Measurements from ENCODE around the gene RFTN1.

The RFTN1 gene, protein sequence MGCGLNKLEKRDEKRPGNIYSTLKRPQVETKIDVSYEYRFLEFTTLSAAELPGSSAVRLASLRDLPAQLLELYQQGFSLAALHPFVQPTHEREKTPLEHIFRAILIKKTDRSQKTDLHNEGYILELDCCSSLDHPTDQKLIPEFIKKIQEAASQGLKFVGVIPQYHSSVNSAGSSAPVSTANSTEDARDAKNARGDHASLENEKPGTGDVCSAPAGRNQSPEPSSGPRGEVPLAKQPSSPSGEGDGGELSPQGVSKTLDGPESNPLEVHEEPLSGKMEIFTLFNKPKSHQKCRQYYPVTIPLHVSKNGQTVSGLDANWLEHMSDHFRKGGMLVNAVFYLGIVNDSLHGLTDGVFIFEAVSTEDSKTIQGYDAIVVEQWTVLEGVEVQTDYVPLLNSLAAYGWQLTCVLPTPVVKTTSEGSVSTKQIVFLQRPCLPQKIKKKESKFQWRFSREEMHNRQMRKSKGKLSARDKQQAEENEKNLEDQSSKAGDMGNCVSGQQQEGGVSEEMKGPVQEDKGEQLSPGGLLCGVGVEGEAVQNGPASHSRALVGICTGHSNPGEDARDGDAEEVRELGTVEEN

DNA sequence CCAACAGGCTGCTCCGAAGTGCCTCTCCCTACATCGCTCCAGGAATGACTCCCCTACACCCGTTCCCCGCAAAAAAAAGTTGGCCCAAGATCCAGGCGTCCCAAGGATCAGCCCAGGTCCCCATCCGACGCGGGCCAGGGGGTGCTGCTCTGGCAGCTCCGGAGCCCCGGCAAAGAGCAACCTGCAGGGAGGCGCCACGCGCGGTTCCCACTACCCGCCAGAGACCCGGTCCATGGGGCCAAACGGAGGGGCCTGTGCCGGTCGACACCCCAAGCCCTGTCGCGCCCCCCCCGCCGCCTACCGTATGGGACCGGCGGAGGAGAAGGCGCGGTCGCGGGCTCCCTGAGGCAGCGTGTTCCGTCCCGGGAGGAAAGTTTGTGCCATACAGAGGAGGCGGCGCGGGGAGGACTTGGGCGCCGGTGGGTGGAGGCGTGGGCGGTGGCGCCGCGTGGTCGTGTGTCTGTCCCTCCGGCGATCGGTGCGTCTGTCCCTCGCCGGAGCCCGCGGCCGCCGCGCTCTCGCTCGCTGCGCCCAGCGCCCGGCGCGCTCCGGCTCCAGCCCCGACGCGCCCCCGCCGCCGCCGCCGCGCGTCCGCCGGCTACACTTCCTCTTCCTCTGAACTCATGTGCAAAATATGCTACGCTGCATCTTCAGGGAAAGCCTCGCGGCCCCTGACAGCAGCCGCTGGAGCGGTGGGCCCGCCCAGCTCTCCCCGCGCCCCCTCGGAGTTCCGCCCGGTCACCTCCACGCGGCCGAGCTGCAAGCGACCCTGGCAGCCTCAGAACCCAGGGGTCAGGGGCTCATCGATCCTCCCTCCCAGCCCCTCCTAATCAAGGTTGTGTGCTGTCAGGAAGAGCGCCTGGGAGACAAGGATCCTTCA, at the start of gene RFTN1:
Gene RFTN1 (minus strand): TSS at position 559 of the 880 bp plus-strand sequence. CDS start 19,830 bp downstream, outside the sequence.
- in situ Hi-C loops (cut with HindIII; ENCODE audit: low pct_ligation_motif_present, low pct_unique_long_range_greater_than_20kb, low sequenced_read_pairs): no loop called here

DNA sequence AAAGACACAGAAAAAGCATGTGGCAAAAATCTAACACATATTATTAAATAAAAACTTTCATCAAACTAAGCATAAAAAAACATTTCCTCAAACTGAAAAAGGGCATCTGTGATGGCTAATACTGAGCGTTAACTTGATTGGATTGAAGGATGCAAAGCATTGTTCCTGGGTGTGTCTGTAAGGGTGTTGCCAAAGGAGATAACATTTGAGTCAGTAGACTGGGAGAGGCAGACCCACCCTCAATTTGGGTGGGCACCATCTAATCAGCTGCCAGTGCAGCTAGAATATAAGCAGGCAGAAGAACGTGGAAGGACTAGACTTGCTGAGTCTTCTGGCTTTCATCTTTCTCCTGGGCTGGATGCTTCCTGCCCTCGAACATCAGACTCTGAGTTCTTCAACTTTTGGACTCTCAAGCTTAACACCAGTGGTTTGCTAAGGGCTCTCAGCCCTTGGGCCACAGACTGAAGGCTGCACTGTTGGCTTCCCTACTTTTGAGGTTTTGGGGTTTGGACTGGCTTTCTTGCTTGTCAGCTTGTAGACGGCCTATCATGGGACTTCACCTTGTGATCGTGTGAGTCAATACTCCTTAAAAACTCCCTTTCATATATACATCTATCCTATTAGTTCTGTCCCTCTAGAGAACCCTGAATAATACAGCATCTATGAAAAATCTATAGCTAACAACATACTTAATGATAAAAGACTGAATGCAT, 46.3 kb upstream of the RFTN1 start:
- in situ Hi-C loops (cut with HindIII; ENCODE audit: low pct_ligation_motif_present, low pct_unique_long_range_greater_than_20kb, low sequenced_read_pairs): no loop called here
- no peak for DNase-seq

More for the DNA sequence above, at the start of gene RFTN1:
- DNase-seq: peak; percentile 65

DNA sequence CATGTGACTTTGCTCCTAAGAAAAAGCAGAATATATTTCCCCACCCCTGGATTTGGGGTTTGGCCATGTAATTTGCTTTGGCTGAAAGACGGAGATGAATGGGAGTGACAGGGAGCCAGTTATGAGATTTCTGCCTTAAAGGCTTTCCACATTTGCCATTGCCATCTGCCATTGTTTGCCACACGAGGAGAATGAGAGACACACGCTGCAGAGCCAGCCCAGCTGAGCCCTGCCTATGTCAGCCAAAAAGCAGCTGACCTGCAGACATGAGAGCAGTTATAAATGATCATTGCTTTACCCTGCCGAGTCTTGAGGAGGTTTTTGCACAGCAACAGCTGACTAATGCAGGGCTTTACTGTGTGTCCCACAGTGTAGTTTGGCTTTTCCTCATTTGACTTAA, 40.6 kb upstream of the RFTN1 start:
- DNase-seq: no peak
- in situ Hi-C loops (cut with HindIII; ENCODE audit: low pct_ligation_motif_present, low pct_unique_long_range_greater_than_20kb, low sequenced_read_pairs): no loop called here

DNA sequence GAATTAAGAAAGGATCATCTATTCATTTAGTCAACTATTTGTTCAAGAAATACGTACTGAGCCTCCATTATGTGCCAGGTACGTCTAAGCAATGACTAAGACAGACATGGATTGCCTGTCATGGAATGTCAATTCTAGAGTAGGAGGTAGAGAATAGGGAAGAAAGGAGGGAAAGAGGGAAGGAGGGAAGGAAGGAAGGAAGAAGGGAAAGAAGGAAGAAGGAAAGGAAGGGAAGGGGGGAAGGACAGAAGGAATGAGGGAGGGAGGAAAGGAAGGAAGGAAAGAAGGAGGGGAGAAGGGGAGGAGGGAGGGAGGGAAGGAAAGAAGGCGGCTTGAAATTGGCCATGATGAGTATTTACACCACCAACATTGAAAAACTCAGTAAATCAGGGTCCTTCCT, 39.3 kb upstream of the RFTN1 start:
- in situ Hi-C loops (cut with HindIII; ENCODE audit: low pct_ligation_motif_present, low pct_unique_long_range_greater_than_20kb, low sequenced_read_pairs): no loop called here
- DNase-seq: no peak

DNA sequence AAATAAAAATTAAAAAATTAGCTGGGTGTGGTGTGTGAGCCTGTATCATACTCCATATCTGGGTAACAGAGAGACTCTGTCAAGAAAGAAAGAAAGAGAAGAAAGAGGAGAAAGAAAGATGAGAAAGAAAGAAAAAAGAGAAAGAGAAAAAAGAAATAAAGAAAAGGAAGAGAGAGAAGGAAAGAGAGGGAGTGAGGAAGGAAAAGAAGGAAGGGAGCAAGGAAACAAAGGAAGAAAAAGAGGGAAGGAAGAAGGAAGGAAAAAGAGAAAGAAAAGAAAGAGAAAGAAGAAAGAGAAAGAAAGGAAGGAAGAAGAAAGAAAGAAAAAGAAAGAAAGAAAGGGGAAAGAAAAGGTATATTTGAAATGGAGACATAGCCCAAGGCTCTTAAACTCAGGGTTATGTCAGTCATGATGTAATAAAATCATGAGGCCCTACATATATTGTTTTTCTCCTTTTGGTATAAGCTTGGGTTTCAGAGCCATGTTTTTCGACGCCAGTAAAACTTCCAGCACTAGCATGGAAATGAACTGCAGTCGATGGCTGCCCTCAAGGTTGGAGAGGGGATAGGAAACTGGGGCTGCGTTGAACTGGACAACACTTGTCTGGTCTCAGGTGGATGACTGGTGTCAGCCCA, 38.0 kb upstream of the RFTN1 start:
- DNase-seq: no peak
- in situ Hi-C loops (cut with HindIII; ENCODE audit: low pct_ligation_motif_present, low pct_unique_long_range_greater_than_20kb, low sequenced_read_pairs): no loop called here

DNA sequence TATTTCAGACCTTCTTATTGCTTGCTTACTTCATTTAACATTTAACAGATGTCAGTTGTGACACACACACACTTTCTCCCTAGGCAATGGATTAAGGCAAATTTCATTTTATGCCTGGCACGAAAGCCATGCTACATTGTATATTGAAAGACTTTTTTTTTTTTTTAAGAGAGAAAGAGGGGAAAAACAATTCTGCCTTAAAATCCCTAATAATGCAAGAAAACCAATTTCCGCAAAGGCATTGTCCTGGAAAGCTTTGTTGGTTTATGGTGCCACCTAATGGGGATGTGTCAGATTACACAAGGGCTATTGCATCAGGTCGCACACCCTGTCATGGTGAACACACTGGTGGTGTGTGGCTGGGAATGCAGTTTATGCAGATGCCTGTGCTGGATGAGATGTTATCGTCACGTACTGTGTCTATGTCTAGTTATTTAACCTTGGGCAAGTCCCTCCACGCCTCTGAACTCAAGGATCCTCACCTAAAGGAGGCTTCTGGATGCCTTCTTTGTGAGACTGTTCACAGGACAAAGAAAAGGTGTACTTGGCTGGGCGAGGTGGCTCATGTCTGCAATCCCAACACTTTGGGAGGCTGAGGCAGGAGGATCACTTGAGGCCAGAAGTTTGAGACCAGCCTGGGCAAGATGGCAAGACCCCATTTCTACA, 37.3 kb upstream of the RFTN1 start:
- in situ Hi-C loops (cut with HindIII; ENCODE audit: low pct_ligation_motif_present, low pct_unique_long_range_greater_than_20kb, low sequenced_read_pairs): no loop called here
- DNase-seq: peak; percentile 75

DNA sequence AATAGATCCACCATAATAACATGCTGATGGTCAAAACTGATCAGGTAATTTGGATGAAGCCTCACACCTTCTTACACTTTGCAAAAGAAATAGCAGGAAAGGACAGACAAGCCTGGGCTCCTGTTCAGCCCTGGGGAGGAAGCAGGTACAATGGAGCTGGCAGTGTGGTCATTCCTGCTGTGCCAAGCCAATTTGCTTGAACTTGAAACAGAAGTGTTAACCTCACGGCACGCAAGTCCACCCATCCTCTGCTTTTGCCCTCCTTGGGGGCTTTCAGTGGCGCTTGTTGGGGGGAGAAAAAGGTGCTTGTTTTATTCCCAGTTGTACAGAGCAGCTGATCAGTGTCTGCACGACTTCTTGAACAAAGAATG, 36.8 kb upstream of the RFTN1 start:
- in situ Hi-C loops (cut with HindIII; ENCODE audit: low pct_ligation_motif_present, low pct_unique_long_range_greater_than_20kb, low sequenced_read_pairs): no loop called here
- no peak for DNase-seq

DNA sequence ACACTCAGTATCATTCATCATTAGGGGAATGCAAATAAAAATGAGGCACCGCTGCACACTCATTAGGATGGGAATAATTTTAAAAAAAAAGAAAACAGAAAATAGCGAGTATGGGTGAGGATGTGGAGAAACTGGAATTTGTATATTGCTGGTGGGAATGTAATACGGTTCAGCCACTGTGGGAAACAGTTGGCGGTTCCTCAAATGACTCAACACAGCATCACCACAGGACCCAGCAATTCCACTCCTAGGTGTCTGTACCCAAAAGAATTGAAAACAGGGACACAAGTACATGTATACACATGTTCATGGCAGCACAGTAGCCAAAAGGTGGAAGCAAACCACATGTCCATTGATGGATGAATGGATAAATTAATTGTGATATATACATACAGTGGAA, 35.2 kb upstream of the RFTN1 start:
- in situ Hi-C loops (cut with HindIII; ENCODE audit: low pct_ligation_motif_present, low pct_unique_long_range_greater_than_20kb, low sequenced_read_pairs): loop anchor here (25.0 kb wide), 1 partner anchor 286 kb away; the partner anchor contains the start of genes DPH3 and OXNAD1
- no peak for DNase-seq

DNA sequence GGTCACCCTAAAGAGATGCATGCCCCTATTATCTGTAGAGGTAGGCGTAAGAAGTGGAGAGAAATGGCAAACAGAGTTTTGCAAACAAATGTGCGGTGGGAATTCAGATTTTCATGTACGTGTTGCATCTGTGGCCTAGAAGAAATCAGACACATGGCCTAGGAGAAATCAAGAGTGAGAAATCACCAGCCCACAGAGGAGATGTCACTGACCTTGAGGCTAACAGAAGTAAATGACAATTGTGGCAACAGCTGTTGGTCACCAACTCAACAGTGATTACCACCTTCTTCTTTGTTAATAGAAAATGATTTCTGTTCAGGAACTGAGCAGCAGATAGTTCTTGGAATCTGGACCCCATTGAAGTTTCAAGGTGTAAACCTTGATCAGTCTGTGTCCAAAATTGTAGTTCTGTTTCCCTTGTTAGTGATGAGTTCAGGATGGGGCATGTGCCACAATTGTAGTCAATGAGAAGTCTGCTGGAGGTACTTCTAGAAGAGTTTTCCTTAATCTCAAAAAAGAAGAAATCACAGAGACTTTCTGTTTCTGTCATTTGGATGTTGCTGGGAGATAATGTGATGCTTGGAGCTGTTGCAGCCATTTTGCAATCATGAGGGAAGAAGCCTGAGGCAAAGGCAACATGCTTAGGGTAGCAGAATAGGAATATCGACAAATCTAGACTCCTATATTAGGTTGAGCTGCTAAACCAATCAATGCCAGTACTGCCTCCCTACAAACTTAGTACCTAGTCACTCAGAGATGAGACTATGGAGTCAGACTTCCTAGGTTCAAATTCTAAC, 34.3 kb upstream of the RFTN1 start:
- in situ Hi-C loops (cut with HindIII; ENCODE audit: low pct_ligation_motif_present, low pct_unique_long_range_greater_than_20kb, low sequenced_read_pairs): loop anchor here (25.0 kb wide), 1 partner anchor 285 kb away; the partner anchor contains the start of genes DPH3 and OXNAD1
- no peak for DNase-seq

DNA sequence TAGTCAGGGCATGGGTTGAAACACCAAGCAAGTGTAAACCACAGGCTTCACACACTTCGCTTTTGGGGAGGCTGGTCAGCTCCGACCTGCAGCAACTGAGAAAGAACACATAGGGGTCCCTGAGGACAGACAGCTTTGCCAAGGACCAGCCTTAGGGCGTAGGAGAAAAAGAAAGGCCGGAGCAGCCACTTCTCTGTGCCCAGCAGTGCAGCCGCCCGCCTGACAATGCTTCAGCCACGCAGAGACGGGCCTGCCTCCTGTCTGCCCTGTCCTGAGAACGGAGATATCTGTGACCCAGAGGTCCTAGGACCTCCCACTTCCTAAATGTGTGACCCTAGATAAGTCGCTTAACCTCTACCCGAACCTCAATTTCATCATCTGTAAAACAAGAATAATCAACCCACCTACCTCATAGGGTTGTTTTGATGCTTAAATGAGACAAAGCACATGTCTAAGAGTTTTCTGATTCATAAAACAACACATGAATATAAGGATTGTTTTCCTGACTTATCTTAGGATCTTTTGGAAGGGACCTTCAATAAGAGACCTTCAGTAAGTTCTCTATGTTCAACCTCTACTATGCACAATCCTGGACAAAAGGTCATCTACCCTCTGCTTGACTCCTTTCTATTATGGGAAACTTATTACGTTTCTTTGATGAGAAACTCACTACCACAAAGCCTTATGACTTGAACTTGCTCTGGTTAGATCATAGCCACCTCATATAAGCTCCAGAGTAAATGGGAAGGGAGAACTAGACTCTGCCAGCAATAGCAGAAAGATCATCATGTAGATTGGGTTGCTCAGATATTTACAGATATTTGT, 32.9 kb upstream of the RFTN1 start:
- in situ Hi-C loops (cut with HindIII; ENCODE audit: low pct_ligation_motif_present, low pct_unique_long_range_greater_than_20kb, low sequenced_read_pairs): loop anchor here (25.0 kb wide), 1 partner anchor 284 kb away; the partner anchor contains the start of genes DPH3 and OXNAD1
- DNase-seq: no peak

DNA sequence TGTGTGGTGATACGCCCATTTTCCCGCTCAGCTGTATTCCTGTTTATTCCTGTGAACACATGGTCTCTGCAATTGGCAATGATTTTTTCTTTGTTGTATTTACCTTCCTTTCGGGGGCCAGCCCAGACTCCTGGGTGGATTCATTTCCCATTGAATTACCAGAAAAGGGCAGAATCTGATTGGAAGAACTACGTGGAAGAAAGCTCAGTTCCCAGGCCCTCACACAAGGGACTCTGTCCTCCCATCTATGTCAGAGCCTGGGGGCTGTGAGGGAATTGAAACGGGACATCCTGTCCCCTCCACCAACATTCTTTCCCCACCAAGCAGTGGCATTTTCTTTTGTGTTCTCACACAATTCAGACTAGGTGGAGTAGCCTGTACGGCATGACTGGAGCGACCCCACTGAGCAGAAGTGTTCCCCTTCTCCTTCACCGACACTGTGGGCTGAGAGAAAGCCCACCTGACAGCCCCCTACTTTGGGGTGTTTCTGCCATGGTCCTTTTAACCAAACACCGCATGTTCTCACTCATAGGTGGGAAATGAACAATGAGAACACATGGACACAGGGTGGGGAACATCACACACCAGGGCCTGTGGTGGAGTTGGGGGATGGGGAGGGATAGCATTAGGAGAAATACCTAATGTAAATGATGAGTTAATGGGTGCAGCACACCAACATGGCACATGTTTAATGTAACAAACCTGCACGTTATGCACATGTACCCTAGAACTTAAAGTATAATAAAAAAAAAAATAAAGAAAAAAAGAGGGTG, 32.1 kb upstream of the RFTN1 start:
- in situ Hi-C loops (cut with HindIII; ENCODE audit: low pct_ligation_motif_present, low pct_unique_long_range_greater_than_20kb, low sequenced_read_pairs): loop anchor here (25.0 kb wide), 1 partner anchor 283 kb away; the partner anchor contains the start of genes DPH3 and OXNAD1
- no peak for DNase-seq

DNA sequence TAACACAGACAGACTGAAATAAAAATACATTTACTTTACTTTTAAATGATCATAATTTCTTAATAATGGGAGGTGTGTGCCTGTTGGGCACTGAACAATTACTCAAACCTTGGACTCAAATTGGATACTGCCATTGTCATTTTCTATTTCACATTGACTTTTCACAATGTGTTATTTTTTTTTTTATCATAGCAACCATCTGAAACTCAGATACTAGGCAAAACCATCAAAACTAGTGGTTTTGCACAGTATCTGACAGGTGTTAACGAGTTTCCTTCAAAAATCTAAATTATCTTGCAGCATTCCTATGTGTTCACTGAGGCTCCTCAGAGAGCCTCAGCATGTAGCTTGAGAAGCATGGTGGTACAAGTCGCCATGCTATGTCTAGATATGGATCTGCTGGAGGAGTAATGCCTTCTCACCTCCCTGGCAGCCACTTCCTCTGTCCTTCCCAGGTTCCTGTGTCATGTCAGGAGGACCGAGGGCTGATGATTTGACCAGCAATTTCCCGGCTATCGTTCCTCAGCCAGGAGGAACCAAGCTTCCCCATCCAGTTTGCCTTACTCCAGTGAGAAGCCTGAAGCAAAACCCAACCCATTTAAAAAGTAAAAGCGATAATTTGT, 29.9 kb upstream of the RFTN1 start:
- in situ Hi-C loops (cut with HindIII; ENCODE audit: low pct_ligation_motif_present, low pct_unique_long_range_greater_than_20kb, low sequenced_read_pairs): loop anchor here (25.0 kb wide), 1 partner anchor 281 kb away; the partner anchor contains the start of genes DPH3 and OXNAD1
- DNase-seq: no peak

DNA sequence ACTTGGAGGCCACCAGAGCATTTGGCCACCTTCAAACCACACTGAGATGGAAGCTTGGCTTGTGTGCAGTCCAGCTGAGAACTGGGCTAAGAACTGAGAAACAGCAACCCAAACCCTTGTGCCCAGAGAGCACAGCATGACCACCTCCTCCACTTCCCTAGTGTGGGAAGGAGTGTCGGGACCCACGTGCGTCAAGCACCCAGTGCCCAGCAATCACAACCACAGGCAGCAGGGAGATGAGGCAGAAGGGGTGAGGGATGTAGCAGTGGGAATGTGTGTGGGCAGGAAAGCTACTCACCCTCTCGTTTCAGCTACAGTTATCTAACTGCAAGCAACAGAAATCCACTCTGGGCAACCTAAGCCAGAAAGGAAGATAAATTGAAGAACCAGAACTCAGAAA, 25.0 kb upstream of the RFTN1 start:
- no peak for DNase-seq
- in situ Hi-C loops (cut with HindIII; ENCODE audit: low pct_ligation_motif_present, low pct_unique_long_range_greater_than_20kb, low sequenced_read_pairs): loop anchor here (25.0 kb wide), 1 partner anchor 276 kb away; the partner anchor contains the start of genes DPH3 and OXNAD1

DNA sequence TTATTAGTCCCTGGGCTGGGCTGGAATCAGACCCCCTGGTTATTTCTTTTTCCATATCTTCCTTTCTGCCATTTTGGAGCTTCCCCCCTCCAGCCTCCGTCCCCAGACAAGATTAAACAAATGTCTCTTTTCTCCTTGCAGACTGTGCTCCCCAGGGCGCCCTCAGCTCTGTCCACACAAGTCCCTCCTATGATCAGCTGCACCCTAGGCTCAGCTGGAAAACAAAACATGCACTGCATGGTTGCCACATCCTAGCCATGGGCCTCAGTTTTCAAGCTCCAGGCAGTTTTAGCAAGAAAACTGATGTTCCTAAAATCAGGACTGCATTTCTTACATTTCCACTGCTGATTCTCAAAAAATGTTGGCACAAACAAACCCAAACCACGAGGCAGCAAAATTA, 23.5 kb upstream of the RFTN1 start:
- in situ Hi-C loops (cut with HindIII; ENCODE audit: low pct_ligation_motif_present, low pct_unique_long_range_greater_than_20kb, low sequenced_read_pairs): loop anchor here (25.0 kb wide), 1 partner anchor 275 kb away; the partner anchor contains the start of genes DPH3 and OXNAD1

DNA sequence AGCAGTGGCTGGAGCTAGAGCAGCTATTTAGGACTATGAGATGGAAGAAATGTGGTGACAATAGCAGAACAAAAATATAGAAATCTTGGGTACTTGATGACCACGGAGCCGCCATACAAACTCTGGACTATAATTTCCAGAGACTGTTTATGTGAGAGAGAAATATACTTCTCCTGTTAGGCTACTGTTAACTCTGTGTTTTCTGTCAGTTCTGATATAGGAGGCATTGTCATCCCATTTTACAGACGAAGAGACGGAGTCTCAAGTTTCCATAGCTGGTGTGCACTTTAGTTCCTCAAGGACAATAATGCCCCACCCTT, 22.8 kb upstream of the RFTN1 start:
- DNase-seq: no peak
- in situ Hi-C loops (cut with HindIII; ENCODE audit: low pct_ligation_motif_present, low pct_unique_long_range_greater_than_20kb, low sequenced_read_pairs): loop anchor here (25.0 kb wide), 1 partner anchor 274 kb away; the partner anchor contains the start of genes DPH3 and OXNAD1

More for the DNA sequence above, 23.5 kb upstream of the RFTN1 start:
- DNase-seq: no peak

All from ACHN (cell line).